ENCODE data around the gene POLD4.

POLD4 gene

DNA sequence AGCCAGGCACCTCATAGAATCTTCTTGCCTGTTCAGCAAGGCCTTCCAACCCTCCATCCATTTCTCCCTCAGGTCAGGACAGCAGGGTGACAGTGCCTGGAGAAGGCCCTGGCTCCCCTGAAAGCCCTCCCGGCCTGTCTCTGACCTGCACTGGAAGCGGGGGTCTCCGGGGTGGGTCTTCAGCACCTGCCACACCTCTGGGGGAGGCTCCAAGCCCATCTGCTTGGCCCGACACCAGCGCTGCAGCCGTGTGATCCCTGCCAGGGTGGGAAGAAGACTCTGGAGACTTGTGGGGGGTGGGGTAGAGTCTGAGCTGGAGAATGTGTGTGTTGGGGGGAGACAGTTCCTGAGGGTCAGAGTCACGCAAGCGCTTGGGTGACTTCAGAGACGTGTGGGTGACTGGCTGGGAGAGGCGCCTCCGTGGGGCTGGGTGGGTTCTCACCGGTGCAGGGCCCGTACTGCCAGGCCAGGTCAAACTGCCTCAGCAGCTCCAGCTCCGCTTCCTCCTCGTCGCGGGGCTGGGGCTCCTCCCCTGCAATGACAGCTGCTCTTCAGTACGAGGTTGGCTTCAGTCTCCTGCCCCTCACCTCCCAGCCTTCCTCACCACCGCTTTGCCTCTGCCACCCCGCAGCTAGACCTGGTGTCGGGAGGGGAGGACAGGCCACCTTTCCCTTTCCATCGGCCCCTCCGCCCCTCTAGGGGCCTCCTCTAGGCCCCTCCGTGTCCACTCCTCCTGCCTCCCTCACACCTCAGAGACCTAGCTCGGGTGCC is 615 bp downstream of the POLD4 start:
- WGBS (ENCODE audit: extremely low coverage, insufficient coverage, insufficient read length) = no CpG with 5 or more reads among the region's 25 CpGs
- peak; percentile 23 to 55 for DNase-seq

DNA sequence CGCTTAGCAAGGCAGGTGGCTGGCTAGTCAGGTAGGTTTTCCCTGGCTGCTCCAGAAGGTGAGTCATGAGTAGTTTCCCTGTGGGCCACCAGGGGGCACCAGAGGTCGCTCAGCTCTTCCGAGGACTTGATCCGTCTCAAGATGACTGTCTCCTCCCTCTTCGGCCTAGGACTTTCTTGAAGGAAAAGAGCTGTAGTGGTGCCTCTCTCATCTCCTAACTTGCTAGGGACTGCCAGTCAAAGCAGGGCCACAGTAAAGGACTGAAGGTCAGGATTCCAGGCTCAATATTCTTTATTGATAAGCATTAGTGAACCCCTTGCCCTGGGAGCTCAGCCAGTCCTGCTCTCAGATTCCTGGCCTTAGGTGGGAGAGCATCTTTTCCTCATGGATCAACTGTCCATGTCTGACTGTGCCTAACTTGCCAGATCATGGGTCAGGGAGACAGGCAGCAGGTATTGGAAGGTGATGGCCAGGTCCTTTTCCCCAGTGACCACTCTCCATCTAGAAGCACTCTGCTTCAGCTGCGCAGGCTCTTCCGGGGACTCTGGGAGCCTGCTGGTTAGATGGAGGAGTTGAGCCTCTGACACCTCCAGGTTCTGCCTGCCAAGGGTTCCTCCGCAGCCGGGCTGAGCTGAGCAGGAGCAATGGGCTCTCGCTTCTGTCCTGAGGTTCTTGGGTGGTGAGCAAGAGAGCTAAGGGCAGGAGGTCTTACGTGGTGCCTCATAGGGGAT is 1.9 kb downstream of the POLD4 start:
- Histone ChIP-seq H3K9ac (ENCODE audit: low read length) (no peak overlapping the region), H3K79me2 (ENCODE audit: control insufficient read depth, insufficient read depth, low read length, poor library complexity) (peaks cover 9% of the 10 kb centered on the region), H2BK12ac (ENCODE audit: low read length) (no peak overlapping the region), H3K4me2 (ENCODE audit: low read length) (no peak overlapping the region), H2AFZ (ENCODE audit: insufficient read depth, low read length, poor library complexity) (no peak overlapping the region), H3K27ac (ENCODE audit: low read depth, low read length) (no peak overlapping the region), H3K36me3 (ENCODE audit: control insufficient read depth in 1 of 2, insufficient read depth in 2 of 2, low read length in 2 of 2) (no peaks in the 10 kb centered on the region), H3K14ac (ENCODE audit: low read length) (no peak overlapping the region), H3K9me3 (ENCODE audit: insufficient read depth, low read depth, low read length) (no peaks in the 10 kb centered on the region), H2BK5ac (ENCODE audit: low read depth, low read length, poor library complexity) (no peak overlapping the region), H2BK120ac (ENCODE audit: insufficient read depth, low read length, poor library complexity) (no peak overlapping the region), H3K4me1 (ENCODE audit: control insufficient read depth in 1 of 2, insufficient read depth in 2 of 2, low read length in 2 of 2) (peaks cover 18 to 21% of the 10 kb centered on the region in 2 experiments), H4K8ac (ENCODE audit: low read depth, low read length) (no peak overlapping the region), H2AK5ac (ENCODE audit: low read length) (no peak overlapping the region), H3K79me1 (ENCODE audit: low read length) (peaks cover 19% of the 10 kb centered on the region), H3K4ac (ENCODE audit: low read depth, low read length) (no peak overlapping the region), H4K91ac (ENCODE audit: low read depth, low read length) (no peak overlapping the region), H3K23ac (ENCODE audit: low read length) (no peak overlapping the region), H3K4me3 (ENCODE audit: low read depth, low read length) (no peak overlapping the region), H3K18ac (ENCODE audit: low read length) (no peak overlapping the region), H4K12ac (ENCODE audit: low read depth, low read length) (no peak overlapping the region), H3K27me3 (ENCODE audit: insufficient read depth, low read length) (no peaks in the 10 kb centered on the region)
- DNase-seq = peak; percentile 81 to 95
- WGBS (ENCODE audit: extremely low coverage, insufficient coverage, insufficient read length) = no CpG with 5 or more reads among the region's 11 CpGs

More for the DNA sequence above, 615 bp downstream of the POLD4 start:
- Histone ChIP-seq H2AK5ac (ENCODE audit: low read length) (peak overlapping the region; percentile 86), H3K18ac (ENCODE audit: low read length) (peak overlapping the region; percentile 36), H3K79me2 (ENCODE audit: control insufficient read depth, insufficient read depth, low read length, poor library complexity) (peaks cover 9% of the 10 kb centered on the region), H3K4me3 (ENCODE audit: low read depth, low read length) (peak overlapping the region; percentile 80), H3K4ac (ENCODE audit: low read depth, low read length) (peak overlapping the region; percentile 29), H2BK12ac (ENCODE audit: low read length) (peak overlapping the region; percentile 7), H4K91ac (ENCODE audit: low read depth, low read length) (peak overlapping the region; percentile 78), H4K8ac (ENCODE audit: low read depth, low read length) (peak overlapping the region; percentile 84), H3K79me1 (ENCODE audit: low read length) (peaks cover 19% of the 10 kb centered on the region), H3K9ac (ENCODE audit: low read length) (peak overlapping the region; percentile 71), H3K9me3 (ENCODE audit: insufficient read depth, low read depth, low read length) (no peaks in the 10 kb centered on the region), H2AFZ (ENCODE audit: insufficient read depth, low read length, poor library complexity) (peak overlapping the region; percentile 27), H2BK5ac (ENCODE audit: low read depth, low read length, poor library complexity) (peak overlapping the region; percentile 54), H2BK120ac (ENCODE audit: insufficient read depth, low read length, poor library complexity) (peak overlapping the region; percentile 22), H4K12ac (ENCODE audit: low read depth, low read length) (peak overlapping the region; percentile 26), H3K27ac (ENCODE audit: low read depth, low read length) (peak overlapping the region; percentile 89), H3K14ac (ENCODE audit: low read length) (peak overlapping the region; percentile 80), H3K23ac (ENCODE audit: low read length) (peak overlapping the region; percentile 6), H3K27me3 (ENCODE audit: insufficient read depth, low read length) (no peaks in the 10 kb centered on the region), H3K4me2 (ENCODE audit: low read length) (peak overlapping the region; percentile 87), H3K36me3 (ENCODE audit: control insufficient read depth in 1 of 2, insufficient read depth in 2 of 2, low read length in 2 of 2) (no peaks in the 10 kb centered on the region), H3K4me1 (ENCODE audit: control insufficient read depth in 1 of 2, insufficient read depth in 2 of 2, low read length in 2 of 2) (peaks cover 18 to 25% of the 10 kb centered on the region in 2 experiments)

DNA sequence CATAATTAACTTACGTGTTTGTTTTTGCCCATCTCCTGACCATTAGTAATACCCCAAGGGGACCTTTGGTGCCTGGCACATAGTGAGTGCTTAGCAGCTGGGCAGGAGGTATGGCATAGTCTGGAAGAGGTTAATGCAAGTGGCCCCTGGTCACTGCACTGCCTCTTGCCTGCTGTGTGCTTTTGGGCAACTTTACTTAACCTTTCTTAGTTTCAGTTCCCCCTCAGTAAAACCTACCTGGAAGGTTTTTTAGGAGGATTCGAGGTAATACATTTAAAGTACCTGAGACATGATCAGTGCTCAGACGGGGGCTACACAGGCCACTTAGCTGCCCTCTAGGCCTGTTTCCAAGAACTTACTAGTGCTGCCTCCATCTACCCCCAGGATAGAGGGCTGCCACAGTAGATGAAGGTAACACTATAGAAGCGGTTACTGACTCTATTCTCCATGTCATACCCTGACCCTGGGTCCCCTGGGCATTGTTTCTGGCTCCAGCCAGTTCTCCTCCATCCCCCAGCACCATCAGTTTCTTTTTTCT is 3.3 kb downstream of the POLD4 start:
- no peak overlapping the region for H4K8ac ChIP-seq (ENCODE audit: low read depth, low read length)
- H3K14ac ChIP-seq (ENCODE audit: low read length) = no peak overlapping the region
- H4K12ac ChIP-seq (ENCODE audit: low read depth, low read length) = no peak overlapping the region
- H2AK5ac ChIP-seq (ENCODE audit: low read length) = no peak overlapping the region
- H3K79me1 ChIP-seq (ENCODE audit: low read length) = peaks cover 16% of the 10 kb centered on the region
- no peak overlapping the region for H3K4me2 ChIP-seq (ENCODE audit: low read length)
- H3K23ac ChIP-seq (ENCODE audit: low read length) = no peak overlapping the region
- no peak overlapping the region for H3K4me3 ChIP-seq (ENCODE audit: low read depth, low read length)
- no peak overlapping the region for H4K91ac ChIP-seq (ENCODE audit: low read depth, low read length)
- no peak overlapping the region for H3K27ac ChIP-seq (ENCODE audit: low read depth, low read length)
- no peak for DNase-seq
- H3K79me2 ChIP-seq (ENCODE audit: control insufficient read depth, insufficient read depth, low read length, poor library complexity) = peaks cover 7% of the 10 kb centered on the region
- H2BK5ac ChIP-seq (ENCODE audit: low read depth, low read length, poor library complexity) = no peak overlapping the region
- H3K9me3 ChIP-seq (ENCODE audit: insufficient read depth, low read depth, low read length) = no peaks in the 10 kb centered on the region
- peaks cover 14 to 18% of the 10 kb centered on the region in 2 experiments for H3K4me1 ChIP-seq (ENCODE audit: control insufficient read depth in 1 of 2, insufficient read depth in 2 of 2, low read length in 2 of 2)
- no peak overlapping the region for H2BK12ac ChIP-seq (ENCODE audit: low read length)
- no peak overlapping the region for H2BK120ac ChIP-seq (ENCODE audit: insufficient read depth, low read length, poor library complexity)
- no peaks in the 10 kb centered on the region for H3K27me3 ChIP-seq (ENCODE audit: insufficient read depth, low read length)
- no peak overlapping the region for H3K4ac ChIP-seq (ENCODE audit: low read depth, low read length)
- no peak overlapping the region for H2AFZ ChIP-seq (ENCODE audit: insufficient read depth, low read length, poor library complexity)
- no peak overlapping the region for H3K18ac ChIP-seq (ENCODE audit: low read length)
- no peaks in the 10 kb centered on the region for H3K36me3 ChIP-seq (ENCODE audit: control insufficient read depth in 1 of 2, insufficient read depth in 2 of 2, low read length in 2 of 2)
- H3K9ac ChIP-seq (ENCODE audit: low read length) = no peak overlapping the region
- no CpG with 5 or more reads among the region's 4 CpGs for WGBS (ENCODE audit: extremely low coverage, insufficient coverage, insufficient read length)

- no peak overlapping the region for H2BK5ac ChIP-seq (ENCODE audit: low read depth, low read length, poor library complexity)
- H2AFZ ChIP-seq (ENCODE audit: insufficient read depth, low read length, poor library complexity) = no peak overlapping the region
- H3K27ac ChIP-seq (ENCODE audit: low read depth, low read length) = no peak overlapping the region
- peaks cover 11 to 13% of the 10 kb centered on the region in 2 experiments for H3K4me1 ChIP-seq (ENCODE audit: control insufficient read depth in 1 of 2, insufficient read depth in 2 of 2, low read length in 2 of 2)
- DNase-seq = no peak
- no peak overlapping the region for H4K91ac ChIP-seq (ENCODE audit: low read depth, low read length)
- no peak overlapping the region for H3K23ac ChIP-seq (ENCODE audit: low read length)
- H2AK5ac ChIP-seq (ENCODE audit: low read length) = no peak overlapping the region
- H3K9me3 ChIP-seq (ENCODE audit: insufficient read depth, low read depth, low read length) = no peaks in the 10 kb centered on the region
- H3K14ac ChIP-seq (ENCODE audit: low read length) = no peak overlapping the region
- H3K4me3 ChIP-seq (ENCODE audit: low read depth, low read length) = no peak overlapping the region
- H3K79me2 ChIP-seq (ENCODE audit: control insufficient read depth, insufficient read depth, low read length, poor library complexity) = peaks cover 7% of the 10 kb centered on the region
- H2BK12ac ChIP-seq (ENCODE audit: low read length) = no peak overlapping the region
- no CpG with 5 or more reads among the region's 2 CpGs for WGBS (ENCODE audit: extremely low coverage, insufficient coverage, insufficient read length)
- H4K12ac ChIP-seq (ENCODE audit: low read depth, low read length) = no peak overlapping the region
- no peak overlapping the region for H3K4me2 ChIP-seq (ENCODE audit: low read length)
- no peak overlapping the region for H3K9ac ChIP-seq (ENCODE audit: low read length)
- H4K8ac ChIP-seq (ENCODE audit: low read depth, low read length) = no peak overlapping the region
- H3K27me3 ChIP-seq (ENCODE audit: insufficient read depth, low read length) = no peaks in the 10 kb centered on the region
- no peak overlapping the region for H3K4ac ChIP-seq (ENCODE audit: low read depth, low read length)
- H3K36me3 ChIP-seq (ENCODE audit: control insufficient read depth in 1 of 2, insufficient read depth in 2 of 2, low read length in 2 of 2) = no peaks in the 10 kb centered on the region
- H3K18ac ChIP-seq (ENCODE audit: low read length) = no peak overlapping the region
- peaks cover 13% of the 10 kb centered on the region for H3K79me1 ChIP-seq (ENCODE audit: low read length)
- H2BK120ac ChIP-seq (ENCODE audit: insufficient read depth, low read length, poor library complexity) = no peak overlapping the region
Measured at GRCh38 chr11:67349457-67349856, 3.9 kb downstream of the POLD4 start.

All from trophoblast cell (in vitro differentiated cells and primary cell).